ENCODE data around the gene TMEM203. TPM values are rescaled to one million over a fixed set of nuclear protein-coding genes. Genes with fewer than 3 reads are reported as not detected.

TMEM203 gene
- total and polyA plus RNA-seq, 2 of the 13 experiments (the other 11 are each of a cell fraction or from before 2014, with no cell fraction given): 23.4 to 36.7 TPM

- peaks cover 15% of the 10 kb centered on the region for H3K79me2 ChIP-seq (ENCODE audit: insufficient read depth, low read length)
- no peak for FAIRE-seq
- peak overlapping the region; percentile 67 to 81 (median 72) for H3K4me3 ChIP-seq (replicated peaks in 1 of 3; ENCODE audit: insufficient read depth in 1 of 3, low read depth in 2 of 3, low read length in 3 of 3)
- H3K9ac ChIP-seq (ENCODE audit: insufficient read depth, low read depth, low read length): peak overlapping the region; percentile 72
- no peaks in the 10 kb centered on the region for H4K20me1 ChIP-seq (ENCODE audit: insufficient read depth, low read length)
- no peak overlapping the region for H2AFZ ChIP-seq (ENCODE audit: low read length)
- DNase-seq (ENCODE audit: low spot score): peak; percentile 45
- no peaks in the 10 kb centered on the region for H3K9me3 ChIP-seq (ENCODE audit: low read length)
- H3K27me3 ChIP-seq (ENCODE audit: control insufficient read depth in 1 of 2, insufficient read depth in 2 of 2, low read length in 2 of 2): no peaks in the 10 kb centered on the region
- H3K4me2 ChIP-seq (ENCODE audit: low read depth, low read length): peak overlapping the region; percentile 85
- BruUV-seq (replicated peaks): no TSS peak
- H3K4me1 ChIP-seq (ENCODE audit: insufficient read depth, low read length): peaks cover 59% of the 10 kb centered on the region
- no peaks in the 10 kb centered on the region for H3K36me3 ChIP-seq (replicated peaks in 1 of 2; ENCODE audit: control insufficient read depth in 1 of 2, insufficient read depth in 2 of 2, low read length in 2 of 2)
- in situ Hi-C loops (cut with HindIII; ENCODE audit: extremely low pct_ligation_motif_present, low pct_unique_long_range_greater_than_20kb): no loop called here
- CTCF ChIA-PET (ENCODE audit: low intra/inter-chr PET ratio, low total read pairs): interaction anchor here (0.9 to 2.6 kb wide), 10 partner anchors 12 to 117 kb away, joined by 3 to 19 read pairs (median 3); partner anchors contain the start of genes ANAPC2, SSNA1 and TOR4A
- H3K27ac ChIP-seq (ENCODE audit: extremely low read length, insufficient read depth, low read length): peak overlapping the region; percentile 68
- intact Hi-C loops (cut with micrococcal nuclease; ENCODE audit: unreplicated experiment): loop anchor here (2.0 kb wide), 1 partner anchor 13 kb away; the partner anchor contains the start of gene RNF208
- POLR2A ChIA-PET: interaction anchor here (0.7 to 7.4 kb wide), 14 partner anchors 8 to 180 kb away, joined by 4 to 78 read pairs (median 7); partner anchors contain the start of genes ANAPC2, CYSRT1, MAN1B1 and NELFB
- 0% methylated on average over 3 of the region's 35 CpGs for WGBS (ENCODE audit: low lambda C conversion rate)
- peak; percentile 53 for ATAC-seq
- TF ChIP-seq ZNF460 (CRISPR knock-in tag; IDR thresholded peaks at IDR 0.05; ENCODE audit: borderline replicate concordance) (no peak), ZSCAN22 (CRISPR knock-in tag; IDR thresholded peaks at IDR 0.05) (no peak), ZFP62 (CRISPR knock-in tag; IDR thresholded peaks at IDR 0.05) (no peak), ZNF12 (CRISPR knock-in tag; IDR thresholded peaks at IDR 0.05) (no peak), ZNF747 (CRISPR knock-in tag; IDR thresholded peaks at IDR 0.05; ENCODE audit: borderline replicate concordance) (no peak), ZBTB7B (CRISPR knock-in tag; IDR thresholded peaks at IDR 0.05) (peak; percentile 62), HNRNPUL1 (IDR thresholded peaks at IDR 0.05; ENCODE audit: low read depth, low read length) (no peak), ZBTB46 (CRISPR knock-in tag; IDR thresholded peaks at IDR 0.05; ENCODE audit: borderline replicate concordance) (no peak), ZBTB1 (CRISPR knock-in tag; IDR thresholded peaks at IDR 0.05; ENCODE audit: borderline replicate concordance) (no peak), MED8 (CRISPR knock-in tag; IDR thresholded peaks at IDR 0.05; ENCODE audit: insufficient replicate concordance) (no peak), MYNN (CRISPR knock-in tag; IDR thresholded peaks at IDR 0.05; ENCODE audit: low read depth) (no peak), ZNF891 (CRISPR knock-in tag; IDR thresholded peaks at IDR 0.05) (no peak; the same call in 1 of the 2 replicates), PHF5A (CRISPR knock-in tag; IDR thresholded peaks at IDR 0.05; ENCODE audit: low read depth, unreplicated experiment) (no peak), MEF2D (CRISPR knock-in tag; IDR thresholded peaks at IDR 0.05) (no peak), ZNF34 (CRISPR knock-in tag; IDR thresholded peaks at IDR 0.05; ENCODE audit: borderline replicate concordance) (no peak), ZNF782 (CRISPR knock-in tag; IDR thresholded peaks at IDR 0.05; ENCODE audit: borderline replicate concordance) (no peak; the same call in 1 of the 2 replicates), ZFP1 (CRISPR knock-in tag; IDR thresholded peaks at IDR 0.05) (no peak), AGO2 (optimal IDR thresholded peaks at IDR 0.05; ENCODE audit: low read depth, low read length) (peak; percentile 42)
- TF ChIP-seq, protein P1, sequence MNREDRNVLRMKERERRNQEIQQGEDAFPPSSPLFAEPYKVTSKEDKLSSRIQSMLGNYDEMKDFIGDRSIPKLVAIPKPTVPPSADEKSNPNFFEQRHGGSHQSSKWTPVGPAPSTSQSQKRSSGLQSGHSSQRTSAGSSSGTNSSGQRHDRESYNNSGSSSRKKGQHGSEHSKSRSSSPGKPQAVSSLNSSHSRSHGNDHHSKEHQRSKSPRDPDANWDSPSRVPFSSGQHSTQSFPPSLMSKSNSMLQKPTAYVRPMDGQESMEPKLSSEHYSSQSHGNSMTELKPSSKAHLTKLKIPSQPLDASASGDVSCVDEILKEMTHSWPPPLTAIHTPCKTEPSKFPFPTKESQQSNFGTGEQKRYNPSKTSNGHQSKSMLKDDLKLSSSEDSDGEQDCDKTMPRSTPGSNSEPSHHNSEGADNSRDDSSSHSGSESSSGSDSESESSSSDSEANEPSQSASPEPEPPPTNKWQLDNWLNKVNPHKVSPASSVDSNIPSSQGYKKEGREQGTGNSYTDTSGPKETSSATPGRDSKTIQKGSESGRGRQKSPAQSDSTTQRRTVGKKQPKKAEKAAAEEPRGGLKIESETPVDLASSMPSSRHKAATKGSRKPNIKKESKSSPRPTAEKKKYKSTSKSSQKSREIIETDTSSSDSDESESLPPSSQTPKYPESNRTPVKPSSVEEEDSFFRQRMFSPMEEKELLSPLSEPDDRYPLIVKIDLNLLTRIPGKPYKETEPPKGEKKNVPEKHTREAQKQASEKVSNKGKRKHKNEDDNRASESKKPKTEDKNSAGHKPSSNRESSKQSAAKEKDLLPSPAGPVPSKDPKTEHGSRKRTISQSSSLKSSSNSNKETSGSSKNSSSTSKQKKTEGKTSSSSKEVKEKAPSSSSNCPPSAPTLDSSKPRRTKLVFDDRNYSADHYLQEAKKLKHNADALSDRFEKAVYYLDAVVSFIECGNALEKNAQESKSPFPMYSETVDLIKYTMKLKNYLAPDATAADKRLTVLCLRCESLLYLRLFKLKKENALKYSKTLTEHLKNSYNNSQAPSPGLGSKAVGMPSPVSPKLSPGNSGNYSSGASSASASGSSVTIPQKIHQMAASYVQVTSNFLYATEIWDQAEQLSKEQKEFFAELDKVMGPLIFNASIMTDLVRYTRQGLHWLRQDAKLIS (CRISPR knock-in tag; IDR thresholded peaks at IDR 0.05): no peak
These were observed 30.2 kb upstream of the TMEM203 start for GRCh38 chr9:137235424-137236237.
